CD4-positive, alpha-beta T cell treated with Interleukin-10 for 1 hour (primary cell): ENCODE data around the gene C1orf226.

Experiments
- DNase-seq: peaks from one replicate; pipeline ENCODE4 v3.0.0-alpha.2; 2020

Gene C1orf226

GRCh38 chr1:162366671-162367070, 14.9 kb upstream of the C1orf226 start:
- no peak for DNase-seq

GRCh38 chr1:162367073-162367472, 14.5 kb upstream of the C1orf226 start:
- no peak for DNase-seq

DNA sequence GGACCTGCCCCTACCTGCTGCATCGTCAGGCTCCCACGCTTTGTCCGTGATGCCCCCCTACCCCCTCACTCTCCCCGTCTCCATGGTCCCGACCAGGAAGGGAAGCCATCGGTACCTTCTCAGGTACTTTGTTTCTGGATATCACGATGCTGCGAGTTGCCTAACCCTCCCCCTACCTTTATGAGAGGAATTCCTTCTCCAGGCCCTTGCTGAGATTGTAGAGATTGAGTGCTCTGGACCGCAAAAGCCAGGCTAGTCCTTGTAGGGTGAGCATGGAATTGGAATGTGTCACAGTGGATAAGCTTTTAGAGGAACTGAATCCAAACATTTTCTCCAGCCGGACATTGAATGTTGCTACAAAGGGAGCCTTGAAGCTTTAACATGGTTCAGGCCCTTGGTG, 13.8 kb upstream of the C1orf226 start:
- no peak for DNase-seq

GRCh38 chr1:162368451-162368850, 13.1 kb upstream of the C1orf226 start:
- no peak for DNase-seq

- DNase-seq = no peak
Observed at GRCh38 chr1:162369571-162369970, 12.0 kb upstream of the C1orf226 start.

DNA sequence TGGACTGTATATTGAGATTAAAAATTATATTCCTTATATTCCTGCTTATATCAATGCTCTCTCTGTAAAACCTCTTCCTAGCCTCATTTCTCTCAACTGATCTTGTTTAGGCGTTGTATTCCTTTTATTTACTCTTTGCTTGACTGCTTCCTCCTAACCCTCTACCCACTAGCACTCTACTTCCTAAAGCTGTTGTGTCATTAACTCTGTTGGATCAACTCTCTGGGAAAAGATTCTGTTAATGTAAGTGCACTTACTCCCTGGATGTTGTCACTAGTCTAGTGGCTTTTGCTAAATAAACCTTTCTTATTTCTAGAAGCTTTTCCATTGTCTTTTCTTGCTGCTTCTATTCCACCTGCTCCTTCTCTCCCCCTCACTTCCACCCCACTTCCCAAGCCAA, 11.4 kb upstream of the C1orf226 start:
- DNase-seq = no peak

- no peak for DNase-seq
Observed at GRCh38 chr1:162370721-162371120, 10.8 kb upstream of the C1orf226 start.

DNA sequence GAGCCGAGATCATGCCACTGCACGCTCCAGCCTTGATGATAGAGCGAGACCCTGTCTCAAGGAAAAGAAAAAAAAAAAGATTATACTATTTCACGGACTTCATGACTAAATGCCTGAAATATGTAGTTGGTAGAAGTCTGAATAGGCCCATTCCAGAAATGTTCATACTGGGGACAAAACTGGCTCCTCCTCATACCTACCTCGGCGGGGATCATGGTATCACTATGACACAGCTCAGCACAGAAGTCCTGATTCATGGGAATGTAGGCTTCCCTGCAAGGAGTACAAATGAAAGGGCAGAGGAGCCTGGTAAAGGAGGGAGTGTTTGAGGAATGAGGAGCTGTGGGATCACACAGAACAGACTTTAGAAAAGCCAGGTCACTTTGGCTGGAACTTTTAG, 9.9 kb upstream of the C1orf226 start:
- no peak for DNase-seq

DNA sequence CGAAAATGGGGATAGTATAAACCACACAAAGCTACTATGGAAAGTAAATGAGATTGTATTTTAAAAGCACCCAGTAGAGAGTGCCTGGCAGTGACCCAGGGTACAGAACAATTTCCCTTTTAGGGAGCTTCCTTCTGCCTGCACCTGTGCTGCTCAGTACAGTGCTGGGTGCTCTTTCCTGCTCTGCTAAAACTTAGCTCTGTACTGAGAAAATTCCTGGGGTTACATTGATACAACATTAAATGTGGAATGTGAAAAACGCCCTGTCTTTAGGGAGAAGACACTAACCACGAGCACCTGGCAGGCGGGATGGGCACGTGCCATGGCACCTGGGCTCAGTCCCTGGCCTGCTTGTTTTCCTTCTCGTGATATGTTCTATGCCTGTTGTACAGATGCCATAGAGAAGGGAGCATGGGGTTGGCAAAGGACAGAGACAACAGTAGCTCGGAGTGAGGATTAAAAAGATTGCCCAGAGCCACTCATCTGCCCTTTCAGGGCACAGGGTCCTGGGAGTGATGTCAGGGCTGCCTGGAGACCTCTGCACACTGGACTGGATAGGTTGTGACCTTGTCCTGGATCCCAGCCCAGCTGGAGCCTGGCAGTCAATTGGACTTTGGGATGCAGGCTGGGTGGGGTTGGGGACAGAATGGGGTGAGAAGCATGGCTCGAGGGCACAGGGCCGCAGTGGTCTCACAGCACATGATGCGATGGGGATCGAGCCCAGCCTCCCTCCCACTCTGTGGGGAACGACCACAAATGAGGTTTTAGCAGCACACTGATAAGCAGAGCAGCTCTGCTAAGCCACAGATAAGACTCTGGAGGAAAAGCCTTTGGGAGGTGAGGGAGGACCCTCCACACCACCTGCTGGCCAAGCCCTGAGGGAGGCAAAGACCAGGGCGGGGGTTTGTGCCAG, 9.1 kb upstream of the C1orf226 start:
- no peak for DNase-seq

- DNase-seq = no peak
Observed at GRCh38 chr1:162373072-162373427, 8.5 kb upstream of the C1orf226 start.

DNA sequence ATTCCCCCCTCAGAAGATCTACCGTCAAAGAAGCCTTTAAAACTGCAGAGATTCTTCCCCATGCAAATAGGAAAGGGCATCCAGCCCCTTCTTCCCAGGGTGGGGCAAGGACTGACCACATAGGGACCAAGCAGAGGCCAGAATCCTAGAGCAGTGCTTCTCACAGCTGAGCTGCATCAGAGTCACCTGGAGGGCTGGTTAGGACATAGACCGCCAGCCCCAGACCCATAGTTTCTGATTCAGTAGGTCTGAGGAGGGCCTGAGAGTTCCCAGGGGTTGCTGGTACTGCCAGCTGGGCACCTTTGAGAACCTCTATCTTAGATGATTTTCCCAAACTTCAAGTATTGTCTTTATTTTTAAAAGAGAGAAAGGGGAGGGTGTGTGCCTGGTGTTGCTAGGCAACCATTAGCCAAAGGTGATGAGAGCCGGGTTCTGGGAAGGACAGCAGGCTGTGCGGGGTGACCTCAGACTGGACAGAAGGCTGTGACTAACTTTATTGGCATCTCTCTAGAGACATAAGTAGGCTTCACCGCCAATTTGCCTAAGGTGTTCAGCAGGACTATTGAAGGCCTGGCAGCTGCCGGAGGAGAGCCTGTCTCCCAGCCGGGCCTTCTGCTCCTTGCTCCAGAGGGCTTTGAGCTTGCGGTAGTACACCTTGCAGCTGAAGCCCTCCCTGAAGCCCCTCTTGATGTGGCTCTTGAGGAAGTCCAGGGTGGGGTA, 7.8 kb upstream of the C1orf226 start:
- DNase-seq = no peak

DNA sequence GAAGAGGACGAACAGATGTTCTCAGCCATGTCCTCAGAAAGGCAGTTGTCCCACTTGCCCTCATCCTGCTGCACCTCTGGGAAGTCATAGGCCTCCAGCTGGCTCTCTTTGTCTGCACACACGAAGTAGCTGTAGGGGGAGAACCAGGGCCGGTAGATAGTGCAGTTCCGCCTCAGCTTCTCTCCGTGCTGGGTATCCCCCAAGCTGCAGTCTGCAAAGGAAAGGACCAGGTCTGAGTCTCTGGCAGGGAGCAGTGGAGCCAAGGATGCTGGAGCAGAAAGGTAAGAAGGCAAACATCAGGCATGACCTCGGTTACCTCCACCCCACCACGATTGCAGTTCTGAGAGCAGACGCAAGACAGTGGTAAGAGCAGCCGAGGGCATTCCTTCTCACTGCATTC, 7.1 kb upstream of the C1orf226 start:
- DNase-seq = no peak

DNA sequence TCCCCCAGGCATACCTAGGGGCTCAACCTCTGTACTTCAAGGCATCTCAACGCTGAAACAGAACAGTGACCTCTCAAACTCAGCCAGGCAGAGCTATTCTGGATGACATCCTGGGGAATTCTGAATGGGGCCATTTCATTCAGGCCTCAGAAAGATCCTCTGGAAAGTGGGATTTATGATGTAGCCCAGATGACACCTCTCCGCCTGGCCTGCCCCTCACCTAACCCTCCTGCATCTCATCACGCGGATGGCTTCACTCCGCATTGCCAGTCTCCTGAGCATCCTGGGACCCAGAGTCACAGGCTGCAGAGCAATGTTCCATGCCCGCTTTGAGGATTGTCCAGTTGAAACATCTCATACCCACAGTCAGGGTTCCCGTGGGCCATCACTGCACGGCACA, 6.1 kb upstream of the C1orf226 start:
- DNase-seq = no peak

DNA sequence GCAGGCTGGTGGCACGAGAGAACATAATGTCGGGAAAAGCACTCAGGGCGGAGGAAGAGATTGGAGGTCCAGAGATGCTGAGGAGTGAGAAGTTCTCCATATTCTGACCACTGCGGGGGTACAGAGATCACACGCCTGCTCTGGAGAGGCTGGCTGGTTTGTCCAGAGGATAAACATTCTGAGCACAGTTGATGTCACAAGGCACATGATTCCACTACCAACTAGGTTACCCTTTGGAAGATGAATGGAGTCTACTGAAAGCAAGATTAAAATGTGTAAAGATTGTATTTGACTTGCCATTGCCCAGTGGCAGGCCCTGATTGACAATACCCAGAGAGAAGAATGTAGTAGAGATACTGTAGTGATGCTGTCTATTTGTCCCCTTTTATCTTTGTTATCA, 4.8 kb upstream of the C1orf226 start, which contains the start of gene SPATA46:
Gene SPATA46 (minus strand): TSS at position 164 of the 400 bp plus-strand sequence. CDS start 64 bp downstream, at position 100.
- DNase-seq = no peak

DNA sequence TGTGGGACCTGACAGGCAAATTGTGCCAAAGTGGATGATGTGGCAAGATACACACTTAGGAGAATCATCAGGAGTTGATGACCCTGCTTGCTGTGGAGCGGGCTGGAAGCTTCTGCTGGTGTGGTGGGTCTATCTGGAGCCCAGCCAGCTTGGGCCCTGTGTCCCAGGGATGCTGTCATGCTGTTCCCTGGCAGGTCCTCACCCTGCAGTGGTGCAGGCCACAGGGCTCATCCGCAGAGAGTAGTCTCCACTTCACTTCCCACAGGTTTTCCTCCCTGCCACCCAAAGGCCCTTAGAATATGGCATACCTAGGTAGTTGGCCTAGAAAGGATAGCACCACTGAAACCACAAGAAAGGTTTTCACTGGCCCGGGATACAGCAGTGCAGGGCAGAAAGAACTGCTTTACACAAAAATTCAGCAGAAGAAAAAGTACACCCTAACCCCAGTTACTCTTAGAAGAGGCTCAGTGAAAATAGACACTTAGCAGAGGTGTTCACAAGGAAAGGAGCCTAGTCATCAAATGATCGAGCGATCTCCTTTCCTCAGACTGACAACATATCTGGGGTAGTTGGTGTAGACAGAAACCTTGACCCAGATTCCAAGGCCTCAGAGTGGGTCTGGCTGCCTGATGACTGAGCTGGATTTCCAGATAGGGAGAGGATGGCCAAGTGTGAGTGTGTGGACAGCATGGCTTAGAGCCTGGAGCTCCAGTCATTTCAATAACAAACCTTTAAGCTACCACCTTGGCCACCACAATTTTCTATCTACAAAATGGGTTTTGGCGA, 1.3 kb upstream of the C1orf226 start:
- no peak for DNase-seq

- DNase-seq = no peak
Observed at GRCh38 chr1:162381941-162382750, 618 bp downstream of the C1orf226 start.

GRCh38 chr1:162383091-162383490, 1.6 kb downstream of the C1orf226 start:
- no peak for DNase-seq

DNA sequence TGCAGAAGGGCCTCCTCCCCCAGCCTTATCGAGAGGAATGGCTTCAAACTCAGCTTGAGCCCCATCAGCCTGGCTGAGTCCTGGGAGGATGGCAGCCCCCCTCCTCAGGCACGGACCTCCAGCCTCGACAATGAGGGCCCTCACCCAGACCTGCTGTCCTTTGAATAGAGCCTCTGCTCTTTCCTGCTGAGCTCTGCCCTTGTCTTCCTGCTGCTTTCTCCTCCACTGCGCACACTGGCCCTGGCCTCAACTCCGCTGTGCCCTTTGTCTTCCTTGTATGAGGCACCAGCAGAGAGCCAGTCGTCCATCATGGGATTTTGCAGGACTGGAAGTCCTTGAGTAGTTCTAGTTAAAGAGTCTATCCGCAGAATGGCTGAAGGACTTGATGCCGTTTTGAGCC, 2.0 kb downstream of the C1orf226 start:
- no peak for DNase-seq

GRCh38 chr1:162384116-162384515, 2.6 kb downstream of the C1orf226 start:
- no peak for DNase-seq

GRCh38 chr1:162384601-162385279, 3.2 kb downstream of the C1orf226 start:
- DNase-seq = no peak

DNA sequence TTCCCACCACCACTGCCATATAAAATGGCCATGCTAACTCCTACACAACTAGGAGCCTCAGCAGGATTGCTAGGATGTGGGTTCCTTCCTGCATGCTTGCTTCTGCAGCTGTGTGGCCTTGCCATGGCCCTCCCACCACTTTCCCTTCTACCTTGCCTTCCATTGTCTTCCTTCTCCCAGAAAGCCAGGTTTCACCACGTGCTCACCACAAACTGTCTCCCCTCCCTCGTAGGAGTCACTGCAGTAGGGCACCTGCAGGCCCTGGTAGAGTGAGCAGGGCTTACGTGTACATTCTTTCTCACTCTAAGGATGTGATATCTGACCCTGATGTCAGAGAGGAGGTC, 3.7 kb downstream of the C1orf226 start:
- no peak for DNase-seq

DNA sequence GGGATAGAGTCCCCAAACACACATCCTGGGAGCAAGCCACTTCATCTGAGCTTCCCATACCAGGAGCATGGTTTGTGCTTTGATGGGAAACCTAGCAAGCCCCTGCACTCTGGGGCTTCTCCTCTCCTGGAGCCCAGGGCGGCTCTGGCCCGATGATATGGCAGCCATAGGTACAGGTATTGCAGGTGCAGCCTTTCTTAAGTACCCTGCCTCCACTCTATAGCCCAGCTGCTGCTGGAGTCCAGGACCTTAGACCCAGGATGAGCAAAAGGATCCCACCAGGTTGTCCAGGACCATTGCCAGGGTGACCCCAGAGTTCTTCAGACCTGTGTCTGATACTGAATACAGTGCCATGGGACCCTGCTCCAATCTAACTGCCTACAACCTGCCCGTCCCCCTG, 4.2 kb downstream of the C1orf226 start:
- no peak for DNase-seq
